Raji (cell line): ENCODE measurements around the gene STRN3.

Source experiments
- POLR2A ChIP-seq: IDR thresholded peaks from 2 replicates; pipeline ENCODE4 v1.6.1; 2011; ENCODE audit warnings: low read depth, low read length, control low read depth; ENCODE audit not compliant: insufficient read depth

STRN3 gene

GRCh38 chr14:30993071-30993470 lies 33.1 kb downstream of the STRN3 start:
- TF ChIP-seq POLR2A: no peak

GRCh38 chr14:30991408-30991807 lies 34.8 kb downstream of the STRN3 start:
- TF ChIP-seq POLR2A: no peak

- TF ChIP-seq POLR2A: no peak
Measured at GRCh38 chr14:30990770-30991169, 35.4 kb downstream of the STRN3 start.

GRCh38 chr14:30988509-30988908 lies 37.7 kb downstream of the STRN3 start:
- TF ChIP-seq POLR2A: no peak

- no peak for TF ChIP-seq POLR2A
Measured at GRCh38 chr14:30985796-30986195, 40.4 kb downstream of the STRN3 start.

- TF ChIP-seq POLR2A: no peak
Measured at GRCh38 chr14:30983858-30984257, 42.3 kb downstream of the STRN3 start.

GRCh38 chr14:30982533-30982932 lies 43.6 kb downstream of the STRN3 start:
- TF ChIP-seq POLR2A: no peak

GRCh38 chr14:30980980-30981379 lies 45.2 kb downstream of the STRN3 start:
- TF ChIP-seq POLR2A: no peak

- no peak for TF ChIP-seq POLR2A
Measured at GRCh38 chr14:30977752-30978151, 48.4 kb downstream of the STRN3 start.

- TF ChIP-seq POLR2A: no peak
Measured at GRCh38 chr14:30974628-30975027, 51.6 kb downstream of the STRN3 start.

- TF ChIP-seq POLR2A: no peak
Measured at GRCh38 chr14:30972882-30973582, 53.1 kb downstream of the STRN3 start.

- TF ChIP-seq POLR2A: no peak
Measured at GRCh38 chr14:30971586-30971985, 54.6 kb downstream of the STRN3 start.

- TF ChIP-seq POLR2A: no peak
Measured at GRCh38 chr14:30966415-30967363, 59.5 kb downstream of the STRN3 start.

GRCh38 chr14:30961330-30961729 lies 64.8 kb downstream of the STRN3 start:
- no peak for TF ChIP-seq POLR2A

- TF ChIP-seq POLR2A: no peak
Measured at GRCh38 chr14:30960216-30960615, 66.0 kb downstream of the STRN3 start.
